ENCODE results near the gene PARVA. TPM values are rescaled to one million over a fixed set of nuclear protein-coding genes. Genes with fewer than 3 reads are reported as not detected.

PARVA gene
- total RNA-seq, 1 donor from 2014 or later, result 106 TPM

- no peaks in the 10 kb centered on the region for H3K36me3 ChIP-seq (ENCODE audit: insufficient read depth, low read length)
- H2AFZ ChIP-seq (ENCODE audit: low read depth, low read length), result no peak overlapping the region
- H3K9me3 ChIP-seq (ENCODE audit: insufficient read depth, low read depth, low read length), result no peaks in the 10 kb centered on the region
- H3K79me2 ChIP-seq (ENCODE audit: insufficient read depth, low read length), result peaks cover 96% of the 10 kb centered on the region
- H3K4me3 ChIP-seq (ENCODE audit: insufficient read depth, low read depth, low read length), result no peak overlapping the region
- Mint-ChIP-seq H3K4me1 (ENCODE audit: low read depth, unreplicated experiment) (peaks cover 11% of the 10 kb centered on the region), H3K36me3 (ENCODE audit: low read depth, unreplicated experiment) (peaks cover 8% of the 10 kb centered on the region), H3K9me3 (ENCODE audit: unreplicated experiment) (no peaks in the 10 kb centered on the region), H3K27me3 (ENCODE audit: low read depth, unreplicated experiment) (no peaks in the 10 kb centered on the region), H3K4me3 (ENCODE audit: unreplicated experiment) (no peak overlapping the region), H3K27ac (ENCODE audit: unreplicated experiment) (no peak overlapping the region)
- TF ChIP-seq CTCF (IDR thresholded peaks at IDR 0.05; ENCODE audit: insufficient read depth, low read depth, low read length) (no peak), EZH2 (IDR thresholded peaks at IDR 0.05; ENCODE audit: insufficient read depth, low read length) (no peak)
- FAIRE-seq (no peak), DNase-seq (ENCODE audit: low read depth) (no peak)
- H3K4me1 ChIP-seq (ENCODE audit: insufficient read depth, low read length), result peaks cover 6% of the 10 kb centered on the region
- no peaks in the 10 kb centered on the region for H3K27me3 ChIP-seq (ENCODE audit: insufficient read depth, low read length)
- H4K20me1 ChIP-seq (ENCODE audit: insufficient read depth, low read length), result peaks cover 77% of the 10 kb centered on the region
- no peak overlapping the region for H3K4me2 ChIP-seq (ENCODE audit: low read length)
- no peak overlapping the region for H3K27ac ChIP-seq (ENCODE audit: low read depth, low read length)
- no peak overlapping the region for H3K9ac ChIP-seq (ENCODE audit: low read length)
These were observed 88.0 kb downstream of the PARVA start for GRCh38 chr11:12465332-12465731.

GRCh38 chr11:12467610-12468009 lies 90.2 kb downstream of the PARVA start:
- Mint-ChIP-seq H3K4me1 (ENCODE audit: low read depth, unreplicated experiment) (peaks cover 4% of the 10 kb centered on the region), H3K36me3 (ENCODE audit: low read depth, unreplicated experiment) (peaks cover 4% of the 10 kb centered on the region), H3K4me3 (ENCODE audit: unreplicated experiment) (no peak overlapping the region), H3K27me3 (ENCODE audit: low read depth, unreplicated experiment) (no peaks in the 10 kb centered on the region), H3K9me3 (ENCODE audit: unreplicated experiment) (no peaks in the 10 kb centered on the region), H3K27ac (ENCODE audit: unreplicated experiment) (no peak overlapping the region)
- Histone ChIP-seq H3K79me2 (ENCODE audit: insufficient read depth, low read length) (peaks cover 96% of the 10 kb centered on the region), H2AFZ (ENCODE audit: low read depth, low read length) (no peak overlapping the region), H3K9ac (ENCODE audit: low read length) (no peak overlapping the region), H3K4me2 (ENCODE audit: low read length) (no peak overlapping the region), H3K27me3 (ENCODE audit: insufficient read depth, low read length) (no peaks in the 10 kb centered on the region), H3K27ac (ENCODE audit: low read depth, low read length) (no peak overlapping the region), H4K20me1 (ENCODE audit: insufficient read depth, low read length) (peaks cover 77% of the 10 kb centered on the region), H3K36me3 (ENCODE audit: insufficient read depth, low read length) (no peaks in the 10 kb centered on the region), H3K9me3 (ENCODE audit: insufficient read depth, low read depth, low read length) (no peaks in the 10 kb centered on the region), H3K4me1 (ENCODE audit: insufficient read depth, low read length) (peaks cover 5% of the 10 kb centered on the region), H3K4me3 (ENCODE audit: insufficient read depth, low read depth, low read length) (no peak overlapping the region)
- DNase-seq (ENCODE audit: low read depth) (no peak), FAIRE-seq (no peak)
- TF ChIP-seq CTCF (IDR thresholded peaks at IDR 0.05; ENCODE audit: insufficient read depth, low read depth, low read length) (no peak), EZH2 (IDR thresholded peaks at IDR 0.05; ENCODE audit: insufficient read depth, low read length) (no peak)

- no peak overlapping the region for H3K9ac ChIP-seq (ENCODE audit: low read length)
- DNase-seq (ENCODE audit: low read depth) (no peak), FAIRE-seq (peak; percentile 32)
- peaks cover 10% of the 10 kb centered on the region for H3K4me1 ChIP-seq (ENCODE audit: insufficient read depth, low read length)
- no peak overlapping the region for H3K27ac ChIP-seq (ENCODE audit: low read depth, low read length)
- H3K4me2 ChIP-seq (ENCODE audit: low read length), result no peak overlapping the region
- no peak overlapping the region for H3K4me3 ChIP-seq (ENCODE audit: insufficient read depth, low read depth, low read length)
- no peak overlapping the region for H3K27ac Mint-ChIP-seq (ENCODE audit: unreplicated experiment)
- no peaks in the 10 kb centered on the region for H3K9me3 Mint-ChIP-seq (ENCODE audit: unreplicated experiment)
- peaks cover 8% of the 10 kb centered on the region for H3K4me1 Mint-ChIP-seq (ENCODE audit: low read depth, unreplicated experiment)
- H3K27me3 ChIP-seq (ENCODE audit: insufficient read depth, low read length), result no peaks in the 10 kb centered on the region
- H3K79me2 ChIP-seq (ENCODE audit: insufficient read depth, low read length), result peaks cover 94% of the 10 kb centered on the region
- no peaks in the 10 kb centered on the region for H3K27me3 Mint-ChIP-seq (ENCODE audit: low read depth, unreplicated experiment)
- no peak overlapping the region for H2AFZ ChIP-seq (ENCODE audit: low read depth, low read length)
- H3K4me3 Mint-ChIP-seq (ENCODE audit: unreplicated experiment), result no peak overlapping the region
- H3K9me3 ChIP-seq (ENCODE audit: insufficient read depth, low read depth, low read length), result no peaks in the 10 kb centered on the region
- H4K20me1 ChIP-seq (ENCODE audit: insufficient read depth, low read length), result peaks cover 75% of the 10 kb centered on the region
- peaks cover 6% of the 10 kb centered on the region for H3K36me3 ChIP-seq (ENCODE audit: insufficient read depth, low read length)
- peaks cover 4% of the 10 kb centered on the region for H3K36me3 Mint-ChIP-seq (ENCODE audit: low read depth, unreplicated experiment)
- TF ChIP-seq EZH2 (IDR thresholded peaks at IDR 0.05; ENCODE audit: insufficient read depth, low read length), result no peak
- TF ChIP-seq CTCF (IDR thresholded peaks at IDR 0.05; ENCODE audit: insufficient read depth, low read depth, low read length), result no peak
These were observed 92.1 kb downstream of the PARVA start for GRCh38 chr11:12469451-12469850.

Measured in astrocyte (in vitro differentiated cells and primary cell).